Measurements from ENCODE around the gene DOC2B. TPM values are rescaled to one million over a fixed set of nuclear protein-coding genes. Genes with fewer than 3 reads are reported as not detected.

DOC2B gene
- polyA plus RNA-seq, 3 donors, result 0.02 to 0.19 TPM; not detected in 1

- no peaks in the 10 kb centered on the region for H3K27me3 ChIP-seq (ENCODE audit: control insufficient read depth in 2 of 2, insufficient read depth in 2 of 2, low read length in 2 of 2)
- Mint-ChIP-seq H3K36me3 (no peaks in the 10 kb centered on the region), H3K27ac (no peak overlapping the region), H3K27me3 (ENCODE audit: low read depth in 3 of 3) (peaks cover 4 to 12% (median 10%) of the 10 kb centered on the region in 3 donors), H3K4me3 (no peak overlapping the region), H3K9me3 (peaks cover 10 to 19% (median 14%) of the 10 kb centered on the region in 7 donors), H3K4me1 (peaks cover 21% of the 10 kb centered on the region)
- DNase-seq, result no peak
- H3K4me1 ChIP-seq (ENCODE audit: control insufficient read depth in 1 of 2, insufficient read depth in 2 of 2, low read length in 2 of 2), result peaks cover 20 to 23% of the 10 kb centered on the region in 2 donors
- no peaks in the 10 kb centered on the region for H3K36me3 ChIP-seq (replicated peaks in 1 of 2; ENCODE audit: control insufficient read depth in 1 of 2, insufficient read depth in 2 of 2, low read length in 2 of 2)
- no peak overlapping the region for H3K4me3 ChIP-seq (replicated peaks in 1 of 3; ENCODE audit: low read depth in 2 of 3, low read length in 3 of 3)
- no peak overlapping the region for H3K27ac ChIP-seq (ENCODE audit: low read depth in 1 of 2, low read length in 2 of 2)
- no peaks in the 10 kb centered on the region for H3K79me2 ChIP-seq (ENCODE audit: insufficient read depth, low read length)
- intact Hi-C loops (cut with micrococcal nuclease), result loop anchor here in 1 of 2 donors (10.0 kb wide), 1 partner anchor 1195 kb away; no protein-coding TSS in a partner anchor
- H3K4me2 ChIP-seq (replicated peaks; ENCODE audit: extremely low read depth, low read length, poor library complexity, severe bottlenecking), result no peak overlapping the region
- peaks cover under 1 to 13% of the 10 kb centered on the region in 2 donors for H3K9me3 ChIP-seq (replicated peaks in 1 of 2; ENCODE audit: control insufficient read depth in 1 of 2, insufficient read depth in 1 of 2, low read length in 2 of 2)
- WGBS (ENCODE audit: insufficient coverage), result 97% methylated on average over 9 of the region's 15 CpGs
- H2AFZ ChIP-seq (ENCODE audit: insufficient read depth, low read depth, low read length, poor library complexity, severe bottlenecking), result no peak overlapping the region
- H4K20me1 ChIP-seq (ENCODE audit: insufficient read depth, low read length), result no peaks in the 10 kb centered on the region
- TF ChIP-seq CTCF (IDR thresholded peaks at IDR 0.05), result no peak
- no peak overlapping the region for H3K9ac ChIP-seq (ENCODE audit: insufficient read depth, low read length, poor library complexity, severe bottlenecking)
Observed at GRCh38 chr17:229709-230394, 48.4 kb upstream of the DOC2B start.

GRCh38 chr17:228951-229708 lies 47.7 kb upstream of the DOC2B start:
- H3K27ac Mint-ChIP-seq, result peak overlapping the region in 1 of 7 donors; percentile 37
- Histone ChIP-seq H3K27ac (ENCODE audit: low read depth in 1 of 2, low read length in 2 of 2) (no peak overlapping the region), H3K9me3 (replicated peaks in 1 of 2; ENCODE audit: control insufficient read depth in 1 of 2, insufficient read depth in 1 of 2, low read length in 2 of 2) (peaks cover 0 to 7% of the 10 kb centered on the region in 2 donors), H3K36me3 (replicated peaks in 1 of 2; ENCODE audit: control insufficient read depth in 1 of 2, insufficient read depth in 2 of 2, low read length in 2 of 2) (no peaks in the 10 kb centered on the region), H4K20me1 (ENCODE audit: insufficient read depth, low read length) (no peaks in the 10 kb centered on the region), H3K4me1 (ENCODE audit: control insufficient read depth in 1 of 2, insufficient read depth in 2 of 2, low read length in 2 of 2) (peaks cover 13 to 17% of the 10 kb centered on the region in 2 donors), H3K4me3 (replicated peaks in 1 of 3; ENCODE audit: low read depth in 2 of 3, low read length in 3 of 3) (no peak overlapping the region), H3K79me2 (ENCODE audit: insufficient read depth, low read length) (no peaks in the 10 kb centered on the region), H3K4me2 (replicated peaks; ENCODE audit: extremely low read depth, low read length, poor library complexity, severe bottlenecking) (no peak overlapping the region), H2AFZ (ENCODE audit: insufficient read depth, low read depth, low read length, poor library complexity, severe bottlenecking) (no peak overlapping the region), H3K27me3 (ENCODE audit: control insufficient read depth in 2 of 2, insufficient read depth in 2 of 2, low read length in 2 of 2) (no peaks in the 10 kb centered on the region), H3K9ac (ENCODE audit: insufficient read depth, low read length, poor library complexity, severe bottlenecking) (no peak overlapping the region)
- no peak overlapping the region for H3K4me3 Mint-ChIP-seq
- H3K36me3 Mint-ChIP-seq, result no peaks in the 10 kb centered on the region
- no peak for TF ChIP-seq CTCF (IDR thresholded peaks at IDR 0.05)
- peaks cover 14% of the 10 kb centered on the region for H3K4me1 Mint-ChIP-seq
- H3K27me3 Mint-ChIP-seq (ENCODE audit: low read depth in 3 of 3), result peaks cover 5 to 10% (median 8%) of the 10 kb centered on the region in 3 donors
- H3K9me3 Mint-ChIP-seq, result peaks cover 5 to 17% (median 11%) of the 10 kb centered on the region in 7 donors
- WGBS (ENCODE audit: insufficient coverage), result 47% methylated on average over 4 of the region's 8 CpGs
- intact Hi-C loops (cut with micrococcal nuclease), result loop anchor here in 1 of 2 donors (10.0 kb wide), 1 partner anchor 1196 kb away; no protein-coding TSS in a partner anchor
- DNase-seq, result no peak
